Rectal smooth muscle tissue (tissue), 1 donor: Measurements from ENCODE around the gene CACNA1S.

Experiments
- H3K27ac ChIP-seq: one replicate; pipeline ENCODE4 v1.7.0; 2013; ENCODE audit warnings: low read depth, low read length, inconsistent platforms
- H3K27me3 ChIP-seq: one replicate; pipeline ENCODE4 v1.7.0; 2013; ENCODE audit warnings: low read length; ENCODE audit not compliant: control insufficient read depth, insufficient read depth
- H3K36me3 ChIP-seq: one replicate; pipeline ENCODE4 v1.7.0; 2013; ENCODE audit warnings: low read length; ENCODE audit not compliant: control insufficient read depth, insufficient read depth
- H3K4me1 ChIP-seq: one replicate; pipeline ENCODE4 v1.7.0; 2013; ENCODE audit warnings: low read length; ENCODE audit not compliant: control insufficient read depth, insufficient read depth
- H3K4me3 ChIP-seq: one replicate; pipeline ENCODE4 v1.7.0; 2013; ENCODE audit warnings: low read length
- H3K9ac ChIP-seq: one replicate; pipeline ENCODE4 v1.7.0; 2013; ENCODE audit warnings: low read length

CACNA1S gene

DNA sequence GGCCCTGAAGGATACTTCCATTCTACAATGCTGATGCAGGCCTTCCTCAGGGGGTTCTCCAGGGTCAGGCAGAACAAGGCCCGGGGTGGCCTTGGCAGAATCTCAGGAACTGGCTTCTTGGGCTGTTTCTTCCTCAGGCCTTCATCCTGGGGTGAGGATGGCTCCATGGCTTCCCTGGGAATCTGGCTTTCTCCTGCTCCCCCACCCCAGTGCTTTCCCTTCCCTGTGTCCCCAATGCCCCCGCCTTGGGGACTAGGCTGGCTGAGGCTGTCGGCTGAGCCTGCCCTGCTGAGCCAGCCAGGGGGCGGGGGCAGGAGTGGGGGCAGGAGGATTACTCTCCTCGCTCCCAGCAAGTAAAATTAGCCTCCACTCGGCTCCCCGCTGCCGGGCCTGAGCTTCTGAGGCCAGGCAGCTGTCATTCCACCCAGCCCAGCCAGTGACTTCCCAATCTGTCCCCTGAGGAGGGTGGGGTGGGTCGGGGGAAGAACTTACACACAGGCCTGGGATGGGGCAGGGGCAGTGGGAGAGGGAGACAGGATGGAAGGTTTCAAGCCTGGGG lies at the start of gene CACNA1S:
CACNA1S (minus strand) TSS at position 254 of the 559 bp plus-strand sequence; CDS start at position 167, 87 bp downstream.
- Histone ChIP-seq H3K9ac (no peak within 1 kb of the TSS), H3K36me3 (no peaks in the 10 kb centered on the region), H3K4me1 (no peaks in the 10 kb centered on the region), H3K27ac (no peak within 1 kb of the TSS), H3K4me3 (no peak within 1 kb of the TSS), H3K27me3 (peaks cover 5% of the 10 kb centered on the region)

- Histone ChIP-seq H3K4me1 (peaks cover 11% of the 10 kb centered on the region), H3K27me3 (no peaks in the 10 kb centered on the region), H3K36me3 (no peaks in the 10 kb centered on the region), H3K27ac (no peak overlapping the region), H3K9ac (no peak overlapping the region), H3K4me3 (no peak overlapping the region)
Measured at GRCh38 chr1:201157949-201158348, 45.7 kb upstream of the CACNA1S start.

GRCh38 chr1:201156819-201157218 lies 44.6 kb upstream of the CACNA1S start:
- no peak overlapping the region for H3K4me3 ChIP-seq
- no peaks in the 10 kb centered on the region for H3K36me3 ChIP-seq
- H3K4me1 ChIP-seq: peaks cover 11% of the 10 kb centered on the region
- no peaks in the 10 kb centered on the region for H3K27me3 ChIP-seq
- no peak overlapping the region for H3K27ac ChIP-seq
- H3K9ac ChIP-seq: no peak overlapping the region

DNA sequence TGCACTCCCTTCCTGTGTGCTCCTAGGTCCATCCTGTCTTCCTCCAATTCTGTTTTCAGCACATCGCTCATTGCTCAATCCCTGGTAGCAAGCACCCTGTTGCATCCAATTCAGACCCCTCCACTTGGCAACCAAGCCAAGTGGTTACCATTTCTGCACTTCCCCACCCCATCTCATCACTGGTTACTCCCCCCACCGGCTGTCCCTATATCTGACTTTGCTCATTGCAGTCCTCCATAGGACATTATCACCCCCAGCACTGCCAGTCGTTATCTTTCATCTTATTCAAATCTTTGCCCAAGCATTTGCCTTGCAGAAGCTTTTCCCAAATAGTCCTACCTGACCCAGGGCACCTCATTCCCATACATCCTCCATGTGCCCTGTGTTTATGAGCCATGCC lies 44.1 kb upstream of the CACNA1S start:
- Histone ChIP-seq H3K4me1 (peaks cover 11% of the 10 kb centered on the region), H3K27me3 (no peaks in the 10 kb centered on the region), H3K4me3 (no peak overlapping the region), H3K27ac (no peak overlapping the region), H3K36me3 (peaks cover 4% of the 10 kb centered on the region), H3K9ac (no peak overlapping the region)

DNA sequence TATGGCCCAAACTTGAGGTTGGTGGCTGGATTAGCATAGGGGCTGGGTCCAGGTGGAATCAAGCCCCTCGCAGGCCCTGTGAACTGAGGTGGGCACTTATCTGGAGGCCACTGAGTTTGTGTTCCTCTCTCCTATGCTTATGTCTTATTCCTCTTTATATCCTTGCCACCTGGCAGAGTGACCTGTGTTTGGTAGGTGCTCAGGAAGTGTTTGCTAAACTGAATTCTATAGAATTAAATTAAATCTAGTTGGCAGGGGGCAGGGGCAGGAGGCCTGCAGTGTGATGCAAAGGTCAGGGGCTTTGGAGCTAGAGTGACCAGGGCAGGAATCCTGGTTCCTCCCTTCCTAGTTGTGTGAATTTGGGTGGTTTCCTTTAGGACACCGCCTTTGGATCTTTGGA lies 43.1 kb upstream of the CACNA1S start:
- Histone ChIP-seq H3K27me3 (no peaks in the 10 kb centered on the region), H3K36me3 (peaks cover 4% of the 10 kb centered on the region), H3K4me3 (no peak overlapping the region), H3K9ac (no peak overlapping the region), H3K4me1 (peaks cover 11% of the 10 kb centered on the region), H3K27ac (no peak overlapping the region)

GRCh38 chr1:201154389-201155165 lies 42.4 kb upstream of the CACNA1S start, which contains the start of gene TMEM9:
Gene TMEM9, minus strand, starts transcription at chr1:201154474. Its CDS starts 551 bp downstream, at chr1:201153923.
- peaks cover 9% of the 10 kb centered on the region for H3K36me3 ChIP-seq
- H3K4me3 ChIP-seq: peak within 1 kb of the TSS; percentile 85
- H3K4me1 ChIP-seq: peaks cover 11% of the 10 kb centered on the region
- peak within 1 kb of the TSS; percentile 64 for H3K27ac ChIP-seq
- no peaks in the 10 kb centered on the region for H3K27me3 ChIP-seq
- peak within 1 kb of the TSS; percentile 45 for H3K9ac ChIP-seq

GRCh38 chr1:201153474-201154388 lies 41.5 kb upstream of the CACNA1S start:
- peak overlapping the region; percentile 85 for H3K4me3 ChIP-seq
- H3K27me3 ChIP-seq: no peaks in the 10 kb centered on the region
- H3K27ac ChIP-seq: peak overlapping the region; percentile 46
- H3K9ac ChIP-seq: peak overlapping the region; percentile 45
- H3K36me3 ChIP-seq: peaks cover 9% of the 10 kb centered on the region
- H3K4me1 ChIP-seq: peaks cover 11% of the 10 kb centered on the region

GRCh38 chr1:201149400-201149799 lies 37.2 kb upstream of the CACNA1S start:
- Histone ChIP-seq H3K36me3 (peaks cover 32% of the 10 kb centered on the region), H3K27ac (no peak overlapping the region), H3K27me3 (no peaks in the 10 kb centered on the region), H3K4me3 (no peak overlapping the region), H3K4me1 (peaks cover 6% of the 10 kb centered on the region), H3K9ac (no peak overlapping the region)

- no peaks in the 10 kb centered on the region for H3K27me3 ChIP-seq
- no peak overlapping the region for H3K9ac ChIP-seq
- peaks cover 40% of the 10 kb centered on the region for H3K36me3 ChIP-seq
- no peak overlapping the region for H3K27ac ChIP-seq
- H3K4me1 ChIP-seq: no peaks in the 10 kb centered on the region
- H3K4me3 ChIP-seq: no peak overlapping the region
Measured at GRCh38 chr1:201147396-201148015, 35.3 kb upstream of the CACNA1S start.

- no peaks in the 10 kb centered on the region for H3K27me3 ChIP-seq
- no peak overlapping the region for H3K9ac ChIP-seq
- peaks cover 40% of the 10 kb centered on the region for H3K36me3 ChIP-seq
- no peaks in the 10 kb centered on the region for H3K4me1 ChIP-seq
- H3K4me3 ChIP-seq: no peak overlapping the region
- H3K27ac ChIP-seq: no peak overlapping the region
Measured at GRCh38 chr1:201146626-201147390, 34.6 kb upstream of the CACNA1S start.

GRCh38 chr1:201145816-201146215 lies 33.6 kb upstream of the CACNA1S start:
- no peaks in the 10 kb centered on the region for H3K27me3 ChIP-seq
- no peak overlapping the region for H3K9ac ChIP-seq
- peaks cover 37% of the 10 kb centered on the region for H3K36me3 ChIP-seq
- no peak overlapping the region for H3K4me3 ChIP-seq
- H3K27ac ChIP-seq: no peak overlapping the region
- no peaks in the 10 kb centered on the region for H3K4me1 ChIP-seq
